Choroid plexus epithelial cell (primary cell): ENCODE measurements around the gene DCAKD.
A peak's percentile ranks its signal among the peaks of the same experiment; 100 is the strongest.

Experiments
- DNase-seq: peaks from one replicate; pipeline ENCODE4 v3.0.0-alpha.2; 2010; ENCODE audit warnings: low read depth
- H3K4me3 ChIP-seq: 2 replicates; pipeline ENCODE4 v1.5.1; 2011; ENCODE audit warnings: low read depth, mild to moderate bottlenecking, control low read depth, low read length, moderate library complexity
- TF ChIP-seq, protein P1 (sequence below): conservative IDR thresholded peaks from 2 replicates; pipeline ENCODE4 v1.5.1; 2011; ENCODE audit warnings: low read depth, mild to moderate bottlenecking, control low read depth, inconsistent platforms, low read length, moderate library complexity

DCAKD gene

DNA sequence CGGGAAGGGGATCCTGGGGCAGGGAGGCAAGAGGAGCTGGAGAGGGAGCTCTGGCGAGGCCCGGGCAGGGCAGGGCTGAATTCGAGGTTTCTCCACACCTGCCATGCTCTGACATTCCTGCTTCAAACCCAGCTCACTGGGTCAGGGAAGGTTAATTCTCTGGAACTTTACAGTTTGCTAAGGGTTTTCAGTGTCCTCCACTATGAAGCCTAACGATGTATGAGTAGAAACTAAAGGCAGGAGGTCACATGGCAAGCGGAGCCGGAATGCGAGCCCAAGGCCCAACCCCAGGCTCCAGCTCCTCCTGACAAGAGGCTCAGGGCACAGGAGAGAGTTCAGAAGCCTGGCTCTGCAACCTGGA lies 29.2 kb downstream of the DCAKD start:
- DNase-seq = no peak
- H3K4me3 ChIP-seq = no peak overlapping the region
- TF ChIP-seq, protein P1, sequence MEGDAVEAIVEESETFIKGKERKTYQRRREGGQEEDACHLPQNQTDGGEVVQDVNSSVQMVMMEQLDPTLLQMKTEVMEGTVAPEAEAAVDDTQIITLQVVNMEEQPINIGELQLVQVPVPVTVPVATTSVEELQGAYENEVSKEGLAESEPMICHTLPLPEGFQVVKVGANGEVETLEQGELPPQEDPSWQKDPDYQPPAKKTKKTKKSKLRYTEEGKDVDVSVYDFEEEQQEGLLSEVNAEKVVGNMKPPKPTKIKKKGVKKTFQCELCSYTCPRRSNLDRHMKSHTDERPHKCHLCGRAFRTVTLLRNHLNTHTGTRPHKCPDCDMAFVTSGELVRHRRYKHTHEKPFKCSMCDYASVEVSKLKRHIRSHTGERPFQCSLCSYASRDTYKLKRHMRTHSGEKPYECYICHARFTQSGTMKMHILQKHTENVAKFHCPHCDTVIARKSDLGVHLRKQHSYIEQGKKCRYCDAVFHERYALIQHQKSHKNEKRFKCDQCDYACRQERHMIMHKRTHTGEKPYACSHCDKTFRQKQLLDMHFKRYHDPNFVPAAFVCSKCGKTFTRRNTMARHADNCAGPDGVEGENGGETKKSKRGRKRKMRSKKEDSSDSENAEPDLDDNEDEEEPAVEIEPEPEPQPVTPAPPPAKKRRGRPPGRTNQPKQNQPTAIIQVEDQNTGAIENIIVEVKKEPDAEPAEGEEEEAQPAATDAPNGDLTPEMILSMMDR = peak; percentile 1

DNA sequence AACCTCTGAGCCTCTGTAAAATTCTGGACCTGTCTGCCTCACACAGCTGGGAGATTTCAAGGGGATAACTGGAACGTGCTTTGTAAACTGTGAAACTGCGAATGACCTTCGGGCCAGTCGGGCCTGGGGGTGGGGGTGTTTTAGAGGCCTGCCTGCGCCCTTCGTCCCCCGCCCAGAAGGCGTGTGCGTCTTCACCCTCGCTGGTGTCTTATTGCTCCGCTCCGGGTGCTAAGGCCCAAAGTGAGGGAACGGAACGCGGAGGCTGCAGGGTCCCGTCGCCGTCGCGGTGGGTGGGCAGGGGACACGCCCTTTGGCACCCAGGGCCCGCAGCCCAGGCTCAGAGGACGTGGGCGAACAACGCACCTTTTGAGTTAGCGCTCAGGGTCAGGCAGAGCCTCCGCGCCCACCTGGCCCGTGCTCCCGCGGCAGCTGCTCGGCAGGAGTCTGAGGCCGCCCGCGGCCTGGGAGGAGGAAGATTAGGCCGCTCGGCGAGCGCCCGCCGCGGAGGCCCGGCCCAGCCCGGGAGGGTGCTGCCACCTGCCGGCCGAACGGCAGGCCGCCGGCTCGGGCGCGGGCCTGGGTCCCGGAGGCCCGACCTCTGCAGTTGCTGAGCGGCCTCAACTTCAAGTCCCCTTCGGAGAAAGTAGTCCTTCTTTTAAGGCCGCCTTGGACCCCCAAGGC lies 29.7 kb downstream of the DCAKD start:
- peak overlapping the region; percentile 52 for H3K4me3 ChIP-seq
- peak; percentile 65 for DNase-seq
- TF ChIP-seq, protein P1 = peak; percentile 51

DNA sequence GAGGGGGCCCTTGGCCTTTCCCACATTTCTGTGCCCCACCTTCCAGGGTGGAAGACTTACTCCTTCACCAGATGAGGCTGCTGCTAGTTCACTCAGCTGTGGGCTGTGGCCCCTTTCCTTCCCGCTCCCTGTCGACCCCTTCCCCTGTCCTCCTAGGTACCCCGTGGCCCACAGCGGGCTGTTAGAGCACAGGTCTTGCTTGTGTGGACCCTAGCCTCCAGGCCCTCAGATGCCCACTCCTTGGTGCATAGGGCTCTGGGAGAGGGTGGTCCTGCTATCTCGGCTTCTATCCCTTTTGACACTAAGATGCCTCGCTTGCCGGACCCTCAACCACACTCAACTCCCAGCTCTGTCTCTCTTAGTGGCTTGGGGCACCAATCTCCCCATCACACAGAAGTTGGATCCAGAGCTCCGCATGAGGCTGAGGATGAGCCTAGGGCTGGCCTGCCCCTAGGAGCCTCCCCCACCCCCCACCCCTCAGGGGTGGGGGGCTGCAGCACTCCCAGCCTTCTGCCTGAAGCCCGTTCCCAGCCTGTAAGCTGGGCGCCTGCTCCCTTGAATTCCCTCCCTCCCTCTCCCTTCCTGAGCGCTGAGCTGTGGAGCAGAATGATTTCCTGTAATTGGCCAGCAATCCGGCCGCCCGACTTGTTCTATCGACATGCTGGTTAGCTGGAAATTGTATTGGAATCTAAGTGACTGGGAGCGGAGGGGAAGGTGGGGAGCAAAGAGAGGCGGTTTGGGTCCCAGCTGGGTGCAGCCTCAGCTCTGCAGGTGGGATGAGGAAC lies 30.9 kb downstream of the DCAKD start:
- TF ChIP-seq, protein P1 = no peak
- no peak overlapping the region for H3K4me3 ChIP-seq
- DNase-seq = peak; percentile 71

DNA sequence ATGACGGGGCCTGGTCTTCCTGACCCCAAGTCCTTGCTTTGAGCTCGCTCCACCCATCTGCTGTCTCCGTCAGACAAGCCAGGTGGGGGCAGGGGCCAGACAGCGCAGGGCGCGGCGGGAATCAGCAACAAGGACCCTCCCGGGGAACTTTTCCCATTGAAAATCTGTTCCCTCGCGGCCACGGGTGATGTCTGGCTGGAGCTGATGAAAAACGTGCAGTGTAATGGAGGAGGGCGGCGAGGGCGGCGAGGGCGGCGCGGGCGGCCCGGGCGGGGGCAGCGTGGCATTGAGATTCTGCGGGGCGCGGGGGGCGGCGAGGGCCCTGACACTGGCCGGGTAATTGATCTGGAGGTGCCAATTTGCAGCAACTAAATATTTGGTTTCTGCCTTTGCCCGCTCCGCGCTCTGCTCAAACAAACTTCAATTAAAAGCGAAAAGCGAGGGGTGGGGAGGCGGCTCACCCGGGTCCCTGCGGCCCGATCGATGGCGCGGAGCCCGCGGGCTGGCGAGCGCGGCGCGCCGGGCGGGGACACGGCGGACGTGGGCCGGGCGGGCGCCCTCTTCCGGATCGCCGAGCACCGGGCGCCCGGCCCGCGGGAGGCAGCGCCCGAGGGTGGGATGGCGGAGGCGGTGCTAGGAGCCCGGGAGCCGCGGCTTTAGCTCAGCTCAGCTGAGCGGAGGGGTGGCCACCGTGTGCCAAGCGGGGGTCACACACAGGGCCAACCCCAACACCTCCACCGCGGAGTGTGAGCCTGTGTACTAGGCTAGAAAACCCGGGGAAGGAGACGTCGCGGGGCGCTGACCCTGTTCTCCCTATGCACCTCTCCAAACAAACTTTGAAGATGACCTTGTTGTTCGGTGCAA lies 32.4 kb downstream of the DCAKD start:
- TF ChIP-seq, protein P1 = no peak
- DNase-seq = peak; percentile 39
- H3K4me3 ChIP-seq = peak overlapping the region; percentile 56

DNA sequence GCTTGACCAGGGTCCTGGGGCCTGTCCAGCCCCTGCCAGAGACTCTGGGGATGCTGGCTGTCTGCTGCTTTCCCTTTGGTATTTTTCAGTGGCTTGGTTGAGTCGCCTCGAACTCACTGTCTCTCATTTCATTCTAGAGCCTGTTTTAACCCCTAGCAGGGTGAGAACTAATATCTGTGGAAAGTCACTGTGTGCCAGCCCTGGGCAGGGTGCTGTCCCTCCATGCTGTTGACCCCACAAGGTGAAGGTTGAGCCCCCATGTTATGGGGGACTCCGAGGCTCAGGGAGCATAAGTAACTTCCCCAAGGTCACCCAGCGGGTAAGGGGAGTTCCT lies 33.0 kb downstream of the DCAKD start:
- H3K4me3 ChIP-seq = peak overlapping the region; percentile 56
- TF ChIP-seq, protein P1 = no peak
- DNase-seq = no peak

DNA sequence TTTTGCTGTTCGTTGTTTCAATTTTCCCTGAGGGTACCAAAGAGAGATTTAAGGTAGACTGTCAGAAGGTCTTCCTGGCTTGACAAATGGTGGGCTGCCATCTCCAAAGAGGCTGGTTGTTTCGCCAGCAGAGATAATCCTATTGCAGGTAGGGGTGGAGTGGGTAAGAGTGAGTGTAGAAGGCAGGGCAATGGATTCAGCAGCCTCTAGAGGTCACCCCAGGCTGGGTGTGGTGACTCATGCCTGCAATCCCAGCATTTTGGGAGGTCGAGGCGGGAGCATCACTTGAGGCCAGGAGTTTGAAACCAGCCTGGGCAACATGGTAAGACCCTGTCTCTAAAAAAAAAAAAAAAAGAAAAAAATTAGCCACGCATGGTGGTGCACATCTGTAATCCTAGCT lies 34.6 kb downstream of the DCAKD start:
- no peak overlapping the region for H3K4me3 ChIP-seq
- TF ChIP-seq, protein P1 = peak; percentile 42
- DNase-seq = no peak
